MCF 10A (cell line): ENCODE data around the gene SOX13. TPM values are rescaled to one million over a fixed set of nuclear protein-coding genes. Genes with fewer than 3 reads are reported as not detected.

ENCODE experiments used
- BruUV-seq: library from RNA; stranded (reverse); fragments of 400-500 nt; replicated peaks from 2 replicates; lab custom pipeline; 2021; lab: Mats Ljungman, UMichigan
- CTCF ChIA-PET: fragments of 300-600 bp; sonication (Branson Sonifier 250); formaldehyde crosslinking; extraction: SDS; loops from one replicate; lab custom pipeline; 2021; ENCODE audit warnings: antibody characterized with exemption, inconsistent platforms; lab: Yijun Ruan, JAX
- POLR2A ChIA-PET: fragments of 300-600, 350-650 bp; sonication (Branson Sonifier 250); formaldehyde crosslinking; extraction: SDS; loops from one replicate; lab custom pipeline; 2020; ENCODE audit warnings: antibody characterized with exemption, inconsistent platforms; lab: Yijun Ruan, JAX
- DNase-seq: peaks from one replicate; pipeline ENCODE4 v3.0.0-alpha.2; 2018; ENCODE audit not compliant: unreplicated experiment
- H3K27ac Mint-ChIP-seq: one replicate; pipeline ENCODE4 v1.8.0; 2022; ENCODE audit warnings: mild to moderate bottlenecking, low read depth, mixed read lengths; ENCODE audit not compliant: unreplicated experiment
- H3K27me3 Mint-ChIP-seq: one replicate; pipeline ENCODE4 v1.8.0; 2022; ENCODE audit warnings: mixed read lengths; ENCODE audit not compliant: insufficient read depth, unreplicated experiment
- H3K36me3 Mint-ChIP-seq: one replicate; pipeline ENCODE4 v1.8.0; 2022; ENCODE audit warnings: mild to moderate bottlenecking, moderate library complexity, mixed read lengths; ENCODE audit not compliant: insufficient read depth, unreplicated experiment
- H3K4me1 Mint-ChIP-seq: one replicate; pipeline ENCODE4 v1.8.0; 2022; ENCODE audit warnings: mixed read lengths; ENCODE audit not compliant: insufficient read depth, unreplicated experiment
- H3K4me3 Mint-ChIP-seq: one replicate; pipeline ENCODE4 v1.8.0; 2022; ENCODE audit warnings: mild to moderate bottlenecking, moderate library complexity, mixed read lengths; ENCODE audit not compliant: unreplicated experiment
- H3K9me3 Mint-ChIP-seq: one replicate; pipeline ENCODE4 v1.8.0; 2022; ENCODE audit warnings: mixed read lengths; ENCODE audit not compliant: unreplicated experiment
- intact Hi-C: fragments of 100-400 bp; cut with micrococcal nuclease; formaldehyde crosslinking; loops from 2 replicates; pipeline ENCODE4 v1.14.1; 2022
- total RNA-seq: library from RNA; stranded (reverse); gene quantifications from 2 replicates; pipeline ENCODE4 v1.2.3, GENCODE V29; 2022
- TF ChIP-seq, protein P1 (sequence below): fragments of 200-600 bp; IDR thresholded peaks from one replicate; pipeline ENCODE4 v1.8.0; 2022; ENCODE audit warnings: antibody characterized with exemption, mild to moderate bottlenecking; ENCODE audit not compliant: unreplicated experiment

SOX13 gene
- total RNA-seq, 1 experiment from 2014 or later = 32.8 TPM

DNA sequence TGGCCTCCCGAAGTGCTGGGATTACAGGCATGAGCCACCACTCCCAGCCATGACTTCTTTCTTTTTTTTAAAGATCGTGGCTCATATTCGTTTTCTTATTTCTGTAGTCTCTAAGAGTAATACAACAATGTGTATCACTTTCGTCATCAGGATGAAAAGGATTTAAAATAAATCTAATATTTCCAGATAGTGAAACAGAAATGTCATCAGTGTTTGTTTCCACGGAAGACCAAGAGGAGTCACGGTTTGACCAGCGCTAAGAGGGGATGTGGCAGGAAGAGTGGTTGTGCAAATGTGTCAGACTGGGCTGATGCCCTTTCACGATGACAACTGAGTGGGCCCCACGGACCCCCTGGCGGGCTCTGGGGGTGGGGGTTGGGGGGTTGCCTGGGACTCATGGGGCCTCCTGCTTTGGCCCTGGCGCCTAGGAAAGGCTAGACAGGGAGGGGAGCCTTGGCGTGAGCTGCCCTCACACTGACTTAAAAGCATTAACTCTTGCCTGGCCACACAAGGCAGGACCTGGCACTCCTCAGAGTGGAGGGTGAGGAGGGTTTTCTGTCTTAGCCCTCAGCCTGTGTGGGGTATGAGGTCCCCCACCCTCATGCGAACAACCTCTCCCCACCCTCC is 8.4 kb downstream of the SOX13 start:
- CTCF ChIA-PET = interaction anchor here (0.6 to 4.3 kb wide), 7 partner anchors 9 to 345 kb away, joined by 3 to 35 read pairs (median 4); no protein-coding TSS in a partner anchor
- POLR2A ChIA-PET = interaction anchor here (1.1 to 1.4 kb wide), 2 partner anchors 22 to 219 kb away, joined by 3 to 5 read pairs; no protein-coding TSS in a partner anchor
- H3K27ac Mint-ChIP-seq = no peak overlapping the region

GRCh38 chr1:204081791-204082513 is 9.0 kb downstream of the SOX13 start:
- H3K27me3 Mint-ChIP-seq = no peaks in the 10 kb centered on the region
- intact Hi-C loops = no loop called here
- ChIA-PET POLR2A (no interaction called here), CTCF (interaction anchor here (0.7 to 4.3 kb wide), 3 partner anchors 9 to 211 kb away, joined by 4 to 33 read pairs (median 4); no protein-coding TSS in a partner anchor)
- no peak overlapping the region for H3K4me3 Mint-ChIP-seq
- no peak for DNase-seq
- no peaks in the 10 kb centered on the region for H3K9me3 Mint-ChIP-seq
- TF ChIP-seq, protein P1, sequence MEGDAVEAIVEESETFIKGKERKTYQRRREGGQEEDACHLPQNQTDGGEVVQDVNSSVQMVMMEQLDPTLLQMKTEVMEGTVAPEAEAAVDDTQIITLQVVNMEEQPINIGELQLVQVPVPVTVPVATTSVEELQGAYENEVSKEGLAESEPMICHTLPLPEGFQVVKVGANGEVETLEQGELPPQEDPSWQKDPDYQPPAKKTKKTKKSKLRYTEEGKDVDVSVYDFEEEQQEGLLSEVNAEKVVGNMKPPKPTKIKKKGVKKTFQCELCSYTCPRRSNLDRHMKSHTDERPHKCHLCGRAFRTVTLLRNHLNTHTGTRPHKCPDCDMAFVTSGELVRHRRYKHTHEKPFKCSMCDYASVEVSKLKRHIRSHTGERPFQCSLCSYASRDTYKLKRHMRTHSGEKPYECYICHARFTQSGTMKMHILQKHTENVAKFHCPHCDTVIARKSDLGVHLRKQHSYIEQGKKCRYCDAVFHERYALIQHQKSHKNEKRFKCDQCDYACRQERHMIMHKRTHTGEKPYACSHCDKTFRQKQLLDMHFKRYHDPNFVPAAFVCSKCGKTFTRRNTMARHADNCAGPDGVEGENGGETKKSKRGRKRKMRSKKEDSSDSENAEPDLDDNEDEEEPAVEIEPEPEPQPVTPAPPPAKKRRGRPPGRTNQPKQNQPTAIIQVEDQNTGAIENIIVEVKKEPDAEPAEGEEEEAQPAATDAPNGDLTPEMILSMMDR = no peak
- H3K36me3 Mint-ChIP-seq = no peaks in the 10 kb centered on the region
- H3K4me1 Mint-ChIP-seq = peaks cover 42% of the 10 kb centered on the region
- H3K27ac Mint-ChIP-seq = peak overlapping the region; percentile 18
- BruUV-seq = no TSS peak

More for the DNA sequence above, 8.4 kb downstream of the SOX13 start:
- no TSS peak for BruUV-seq
- DNase-seq = no peak
- no peaks in the 10 kb centered on the region for H3K27me3 Mint-ChIP-seq
- no peaks in the 10 kb centered on the region for H3K9me3 Mint-ChIP-seq
- no peaks in the 10 kb centered on the region for H3K36me3 Mint-ChIP-seq
- H3K4me1 Mint-ChIP-seq = peaks cover 45% of the 10 kb centered on the region
- no peak overlapping the region for H3K4me3 Mint-ChIP-seq
- TF ChIP-seq, protein P1 = no peak
- intact Hi-C loops = no loop called here

DNA sequence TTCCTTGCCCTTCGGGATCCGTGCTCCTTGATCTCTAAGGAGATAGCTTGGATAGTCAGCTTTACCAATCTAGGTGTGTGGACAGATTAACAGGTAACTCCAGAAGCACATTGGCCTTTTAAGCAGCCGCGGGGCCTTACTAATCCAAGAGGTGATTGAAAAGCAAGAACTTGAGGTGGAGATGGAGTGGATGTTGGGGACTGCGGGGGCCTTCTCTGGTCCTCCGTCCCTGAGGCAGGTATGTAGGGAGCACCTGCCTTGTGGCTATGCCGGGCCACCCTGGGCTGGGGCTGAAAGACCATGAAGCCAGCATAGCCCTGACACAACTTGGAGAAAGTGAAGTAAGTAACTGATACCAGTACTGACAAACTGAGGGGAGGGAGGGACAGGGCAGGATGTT is 10.6 kb downstream of the SOX13 start:
- CTCF ChIA-PET = interaction anchor here (0.6 to 1.3 kb wide), 4 partner anchors 23 to 316 kb away, joined by 3 to 4 read pairs (median 3); no protein-coding TSS in a partner anchor
- intact Hi-C loops = no loop called here
- POLR2A ChIA-PET = interaction anchor here (0.9 to 1.2 kb wide), 2 partner anchors 13 to 46 kb away, joined by 3 to 4 read pairs; no protein-coding TSS in a partner anchor
- TF ChIP-seq, protein P1 = no peak
- H3K4me1 Mint-ChIP-seq = peaks cover 44% of the 10 kb centered on the region
- peaks cover 2% of the 10 kb centered on the region for H3K36me3 Mint-ChIP-seq
- no peaks in the 10 kb centered on the region for H3K27me3 Mint-ChIP-seq
- no peak for DNase-seq
- BruUV-seq = no TSS peak
- no peaks in the 10 kb centered on the region for H3K9me3 Mint-ChIP-seq
- H3K27ac Mint-ChIP-seq = peak overlapping the region; percentile 47
- no peak overlapping the region for H3K4me3 Mint-ChIP-seq

- Mint-ChIP-seq H3K9me3 (no peaks in the 10 kb centered on the region), H3K27me3 (no peaks in the 10 kb centered on the region), H3K4me1 (peaks cover 49% of the 10 kb centered on the region), H3K4me3 (no peak overlapping the region), H3K36me3 (peaks cover 6% of the 10 kb centered on the region), H3K27ac (peak overlapping the region; percentile 68)
- BruUV-seq = no TSS peak
- CTCF ChIA-PET = interaction anchor here (0.6 to 0.8 kb wide), 2 partner anchors 79 to 314 kb away, joined by 3 read pairs; no protein-coding TSS in a partner anchor
- intact Hi-C loops = no loop called here
- TF ChIP-seq, protein P1 = no peak
- DNase-seq = no peak
- POLR2A ChIA-PET = interaction anchor here (0.9 to 1.6 kb wide), 3 partner anchors 10 to 45 kb away, joined by 3 to 7 read pairs (median 4); no protein-coding TSS in a partner anchor
Observed at GRCh38 chr1:204084247-204084772, 11.4 kb downstream of the SOX13 start.
